Caco-2 (cell line): ENCODE measurements around the gene RPL22L1. TPM values are rescaled to one million over a fixed set of nuclear protein-coding genes. Genes with fewer than 3 reads are reported as not detected.

Experiments
- BruUV-seq: library from RNA; stranded (reverse); fragments of 400-500 nt; replicated peaks from 2 replicates; lab custom pipeline; 2021; lab: Mats Ljungman, UMichigan
- CTCF ChIA-PET: fragments of 300-600 bp; sonication (Branson Sonifier 250); formaldehyde crosslinking; loops from one replicate; lab custom pipeline; 2022; ENCODE audit warnings: antibody characterized with exemption; lab: Charles Lee
- POLR2A ChIA-PET: fragments of 300-600 bp; sonication (Branson Sonifier 250); formaldehyde crosslinking; loops from one replicate; lab custom pipeline; 2022; ENCODE audit warnings: antibody characterized with exemption; lab: Charles Lee
- DNase-seq, 2 experiments: peaks; one replicate each; pipeline versions ENCODE4 v3.0.0 to v3.0.0-alpha.2; 2020 to 2022
- H3K27me3 ChIP-seq: replicated peaks from 2 replicates; pipeline ENCODE4 v1.6.0; 2011; ENCODE audit warnings: low read length; ENCODE audit not compliant: control insufficient read depth, insufficient read depth
- H3K36me3 ChIP-seq: 2 replicates; pipeline ENCODE4 v1.5.1; 2011; ENCODE audit warnings: low read length; ENCODE audit not compliant: control insufficient read depth, insufficient read depth
- H3K4me1 ChIP-seq: fragments of 250-450 bp; sonication (Bioruptor Pico); 2 replicates; pipeline ENCODE4 v1.5.1; 2020; ENCODE audit warnings: mild to moderate bottlenecking
- H3K4me3 ChIP-seq: 2 replicates; pipeline ENCODE4 v1.5.1; 2011; ENCODE audit warnings: low read depth, mild to moderate bottlenecking, control low read depth, low read length
- H3K9me3 ChIP-seq: fragments of 250-450 bp; sonication (Bioruptor Pico); 2 replicates; pipeline ENCODE4 v1.5.1; 2020; ENCODE audit warnings: mild to moderate bottlenecking, moderate library complexity
- H3K27ac Mint-ChIP-seq: one replicate; pipeline ENCODE4 v1.8.0; 2022; ENCODE audit warnings: mixed read lengths; ENCODE audit not compliant: unreplicated experiment
- H3K27me3 Mint-ChIP-seq: one replicate; pipeline ENCODE4 v1.8.0; 2022; ENCODE audit warnings: mixed read lengths; ENCODE audit not compliant: insufficient read depth, unreplicated experiment
- H3K36me3 Mint-ChIP-seq: one replicate; pipeline ENCODE4 v1.8.0; 2022; ENCODE audit warnings: mild to moderate bottlenecking, mixed read lengths; ENCODE audit not compliant: insufficient read depth, unreplicated experiment
- H3K4me1 Mint-ChIP-seq: one replicate; pipeline ENCODE4 v1.8.0; 2022; ENCODE audit warnings: low read depth, mixed read lengths; ENCODE audit not compliant: unreplicated experiment
- H3K4me3 Mint-ChIP-seq: one replicate; pipeline ENCODE4 v1.8.0; 2022; ENCODE audit warnings: mild to moderate bottlenecking, moderate library complexity, mixed read lengths; ENCODE audit not compliant: unreplicated experiment
- H3K9me3 Mint-ChIP-seq: one replicate; pipeline ENCODE4 v1.8.0; 2022; ENCODE audit warnings: mixed read lengths; ENCODE audit not compliant: unreplicated experiment
- intact Hi-C: fragments of 100-400 bp; cut with micrococcal nuclease; formaldehyde crosslinking; loops from one replicate; pipeline ENCODE4 v1.10.0; 2022; ENCODE audit not compliant: unreplicated experiment
- total RNA-seq: library from RNA; stranded (reverse); gene quantifications from 2 replicates; pipeline ENCODE4 v1.2.3, GENCODE V29; 2022
- TF ChIP-seq, protein P1 (sequence below), 2 experiments: fragments of 200-600 bp in 1 of 2; IDR thresholded peaks; 1 replicate in 1 of 2; 2 replicates in 1 of 2; pipeline versions ENCODE4 v1.5.1 to v1.8.0; 2011 to 2022; ENCODE audit warnings: antibody characterized with exemption in 1 of 2, control low read depth in 1 of 2, inconsistent platforms in 1 of 2, low read depth in 1 of 2, low read length in 1 of 2, mild to moderate bottlenecking in 1 of 2, moderate library complexity in 1 of 2; ENCODE audit not compliant: insufficient read depth in 1 of 2, severe bottlenecking in 1 of 2, unreplicated experiment in 1 of 2

Gene RPL22L1
- total RNA-seq, 1 experiment from 2014 or later: 31.1 TPM

DNA sequence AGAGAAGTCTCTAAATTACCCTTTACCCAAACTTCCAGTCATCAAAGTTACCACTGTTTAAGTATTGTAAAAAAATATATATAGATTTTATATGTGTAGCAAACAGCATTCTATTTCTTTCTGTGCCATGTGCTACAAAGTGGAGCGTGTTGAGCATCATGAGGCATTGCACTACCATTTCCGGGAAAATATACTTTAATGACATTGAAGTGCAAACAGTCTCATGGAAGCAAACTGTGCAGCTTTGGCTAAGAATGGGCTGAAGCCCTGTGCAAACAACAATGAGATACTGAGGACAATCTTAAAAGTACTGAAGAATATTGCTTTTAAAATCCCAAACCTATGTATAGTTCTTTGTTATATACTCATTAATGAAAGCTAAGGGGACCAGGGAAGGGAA is 6.5 kb upstream of the RPL22L1 start:
- H3K27me3 ChIP-seq: no peaks in the 10 kb centered on the region
- TF ChIP-seq, protein P1, sequence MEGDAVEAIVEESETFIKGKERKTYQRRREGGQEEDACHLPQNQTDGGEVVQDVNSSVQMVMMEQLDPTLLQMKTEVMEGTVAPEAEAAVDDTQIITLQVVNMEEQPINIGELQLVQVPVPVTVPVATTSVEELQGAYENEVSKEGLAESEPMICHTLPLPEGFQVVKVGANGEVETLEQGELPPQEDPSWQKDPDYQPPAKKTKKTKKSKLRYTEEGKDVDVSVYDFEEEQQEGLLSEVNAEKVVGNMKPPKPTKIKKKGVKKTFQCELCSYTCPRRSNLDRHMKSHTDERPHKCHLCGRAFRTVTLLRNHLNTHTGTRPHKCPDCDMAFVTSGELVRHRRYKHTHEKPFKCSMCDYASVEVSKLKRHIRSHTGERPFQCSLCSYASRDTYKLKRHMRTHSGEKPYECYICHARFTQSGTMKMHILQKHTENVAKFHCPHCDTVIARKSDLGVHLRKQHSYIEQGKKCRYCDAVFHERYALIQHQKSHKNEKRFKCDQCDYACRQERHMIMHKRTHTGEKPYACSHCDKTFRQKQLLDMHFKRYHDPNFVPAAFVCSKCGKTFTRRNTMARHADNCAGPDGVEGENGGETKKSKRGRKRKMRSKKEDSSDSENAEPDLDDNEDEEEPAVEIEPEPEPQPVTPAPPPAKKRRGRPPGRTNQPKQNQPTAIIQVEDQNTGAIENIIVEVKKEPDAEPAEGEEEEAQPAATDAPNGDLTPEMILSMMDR (IDR thresholded peaks at IDR 0.05; ENCODE audit: insufficient read depth in 1 of 2, low read depth in 1 of 2, low read length in 1 of 2, severe bottlenecking in 1 of 2, unreplicated experiment in 1 of 2): no peak
- no peaks in the 10 kb centered on the region for H3K4me1 ChIP-seq
- CTCF ChIA-PET: no interaction called here
- Mint-ChIP-seq H3K27ac (no peak overlapping the region), H3K27me3 (no peaks in the 10 kb centered on the region), H3K9me3 (no peaks in the 10 kb centered on the region), H3K4me3 (no peak overlapping the region), H3K36me3 (no peaks in the 10 kb centered on the region), H3K4me1 (no peaks in the 10 kb centered on the region)
- H3K9me3 ChIP-seq: no peaks in the 10 kb centered on the region
- DNase-seq: no peak
- no peaks in the 10 kb centered on the region for H3K36me3 ChIP-seq
- no TSS peak for BruUV-seq
- POLR2A ChIA-PET: no interaction called here
- H3K4me3 ChIP-seq: no peak overlapping the region
- intact Hi-C loops: no loop called here

DNA sequence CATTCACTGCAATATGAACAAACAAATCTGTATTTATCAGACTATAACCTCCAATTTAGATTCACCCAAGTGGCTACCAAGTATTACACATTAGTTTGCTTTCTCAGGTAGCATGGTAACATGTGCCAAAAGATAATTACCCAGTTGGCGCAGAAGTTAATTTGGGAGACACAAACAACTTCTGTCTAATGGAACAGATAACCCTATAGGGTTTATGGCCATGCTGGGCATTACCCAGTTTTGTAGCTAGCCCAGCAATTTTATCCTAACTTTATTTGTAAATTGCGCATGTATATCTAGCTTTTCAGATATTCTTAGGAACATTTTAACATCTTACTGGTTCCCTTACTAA is 780 bp downstream of the RPL22L1 start:
- Histone ChIP-seq H3K4me1 (peaks cover 11% of the 10 kb centered on the region; the same call in 1 of the 2 replicates), H3K36me3 (no peaks in the 10 kb centered on the region; the same call in none of the 2 replicates), H3K4me3 (peak overlapping the region; percentile 80), H3K27me3 (no peaks in the 10 kb centered on the region), H3K9me3 (no peaks in the 10 kb centered on the region)
- BruUV-seq: no TSS peak
- no peak for DNase-seq
- H3K9me3 Mint-ChIP-seq: no peaks in the 10 kb centered on the region
- POLR2A ChIA-PET: interaction anchor here (0.5 to 1.7 kb wide), 7 partner anchors 15 to 647 kb away, joined by 3 to 36 read pairs (median 4); partner anchors contain the start of genes EIF5A2, PRKCI and SKIL
- TF ChIP-seq, protein P1 (IDR thresholded peaks at IDR 0.05; ENCODE audit: insufficient read depth in 1 of 2, low read depth in 1 of 2, low read length in 1 of 2, severe bottlenecking in 1 of 2, unreplicated experiment in 1 of 2): no peak
- CTCF ChIA-PET: interaction anchor here (1.3 kb wide), 2 partner anchors 57 to 455 kb away, joined by 3 to 5 read pairs; no protein-coding TSS in a partner anchor
- H3K4me3 Mint-ChIP-seq: peak overlapping the region; percentile 100
- H3K36me3 Mint-ChIP-seq: peaks cover 62% of the 10 kb centered on the region
- no peaks in the 10 kb centered on the region for H3K27me3 Mint-ChIP-seq
- peak overlapping the region; percentile 100 for H3K27ac Mint-ChIP-seq
- H3K4me1 Mint-ChIP-seq: peaks cover 8% of the 10 kb centered on the region
- intact Hi-C loops: loop anchor here (1.0 kb wide), 1 partner anchor 39 kb away; the partner anchor contains the start of gene EIF5A2

GRCh38 chr3:170868577-170869238 is 1.3 kb downstream of the RPL22L1 start:
- Histone ChIP-seq H3K36me3 (no peaks in the 10 kb centered on the region; the same call in none of the 2 replicates), H3K4me3 (peak overlapping the region; percentile 80), H3K27me3 (no peaks in the 10 kb centered on the region), H3K9me3 (no peaks in the 10 kb centered on the region), H3K4me1 (peaks cover 11% of the 10 kb centered on the region; the same call in 1 of the 2 replicates)
- no peak for DNase-seq
- BruUV-seq: no TSS peak
- H3K9me3 Mint-ChIP-seq: no peaks in the 10 kb centered on the region
- TF ChIP-seq, protein P1 (IDR thresholded peaks at IDR 0.05; ENCODE audit: insufficient read depth in 1 of 2, low read depth in 1 of 2, low read length in 1 of 2, severe bottlenecking in 1 of 2, unreplicated experiment in 1 of 2): no peak
- H3K4me1 Mint-ChIP-seq: peaks cover 8% of the 10 kb centered on the region
- peak overlapping the region; percentile 100 for H3K4me3 Mint-ChIP-seq
- H3K27ac Mint-ChIP-seq: peak overlapping the region; percentile 100
- no peaks in the 10 kb centered on the region for H3K27me3 Mint-ChIP-seq
- peaks cover 65% of the 10 kb centered on the region for H3K36me3 Mint-ChIP-seq
- POLR2A ChIA-PET: interaction anchor here (0.7 to 1.7 kb wide), 3 partner anchors 37 to 904 kb away, joined by 5 to 36 read pairs (median 11); partner anchors contain the start of gene EIF5A2
- intact Hi-C loops: loop anchor here (1.0 kb wide), 1 partner anchor 40 kb away; the partner anchor contains the start of gene EIF5A2
- CTCF ChIA-PET: interaction anchor here (1.3 kb wide), 1 partner anchor 57 kb away, joined by 5 read pairs; no protein-coding TSS in a partner anchor
